ENCODE data around the gene LRRC75A. TPM values are rescaled to one million over a fixed set of nuclear protein-coding genes. Genes with fewer than 3 reads are reported as not detected.
"Not testable (repeated sequence)": the region's sequence is repeated elsewhere in the genome, so short reads cannot be mapped to it uniquely, and the experiment has no call there.

The LRRC75A gene, protein sequence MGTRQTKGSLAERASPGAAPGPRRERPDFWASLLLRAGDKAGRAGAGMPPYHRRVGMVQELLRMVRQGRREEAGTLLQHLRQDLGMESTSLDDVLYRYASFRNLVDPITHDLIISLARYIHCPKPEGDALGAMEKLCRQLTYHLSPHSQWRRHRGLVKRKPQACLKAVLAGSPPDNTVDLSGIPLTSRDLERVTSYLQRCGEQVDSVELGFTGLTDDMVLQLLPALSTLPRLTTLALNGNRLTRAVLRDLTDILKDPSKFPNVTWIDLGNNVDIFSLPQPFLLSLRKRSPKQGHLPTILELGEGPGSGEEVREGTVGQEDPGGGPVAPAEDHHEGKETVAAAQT
- 1 to 10 TPM in 1 of 2 donors, under 1 TPM in 1; 0.93 to 2.6 TPM for total RNA-seq

GRCh38 chr17:16491703-16492612 lies at the start of gene LRRC75A:
Gene LRRC75A (minus strand): TSS chr17:16492193. CDS start chr17:16491990, 203 bp downstream.
- H3K27me3 ChIP-seq = no peaks in the 10 kb centered on the region
- TF ChIP-seq, protein P1, sequence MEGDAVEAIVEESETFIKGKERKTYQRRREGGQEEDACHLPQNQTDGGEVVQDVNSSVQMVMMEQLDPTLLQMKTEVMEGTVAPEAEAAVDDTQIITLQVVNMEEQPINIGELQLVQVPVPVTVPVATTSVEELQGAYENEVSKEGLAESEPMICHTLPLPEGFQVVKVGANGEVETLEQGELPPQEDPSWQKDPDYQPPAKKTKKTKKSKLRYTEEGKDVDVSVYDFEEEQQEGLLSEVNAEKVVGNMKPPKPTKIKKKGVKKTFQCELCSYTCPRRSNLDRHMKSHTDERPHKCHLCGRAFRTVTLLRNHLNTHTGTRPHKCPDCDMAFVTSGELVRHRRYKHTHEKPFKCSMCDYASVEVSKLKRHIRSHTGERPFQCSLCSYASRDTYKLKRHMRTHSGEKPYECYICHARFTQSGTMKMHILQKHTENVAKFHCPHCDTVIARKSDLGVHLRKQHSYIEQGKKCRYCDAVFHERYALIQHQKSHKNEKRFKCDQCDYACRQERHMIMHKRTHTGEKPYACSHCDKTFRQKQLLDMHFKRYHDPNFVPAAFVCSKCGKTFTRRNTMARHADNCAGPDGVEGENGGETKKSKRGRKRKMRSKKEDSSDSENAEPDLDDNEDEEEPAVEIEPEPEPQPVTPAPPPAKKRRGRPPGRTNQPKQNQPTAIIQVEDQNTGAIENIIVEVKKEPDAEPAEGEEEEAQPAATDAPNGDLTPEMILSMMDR (IDR thresholded peaks at IDR 0.05) = peak in 1 of 2 donors; percentile 37
- peaks cover 0 to 17% of the 10 kb centered on the region in 2 donors for H3K4me1 ChIP-seq
- no peaks in the 10 kb centered on the region for H3K9me3 ChIP-seq
- H3K4me3 ChIP-seq = peak within 1 kb of the TSS; percentile 52
- no peak for DNase-seq (ENCODE audit: low spot score)
- H3K36me3 ChIP-seq = no peaks in the 10 kb centered on the region
- H3K27ac ChIP-seq = peak within 1 kb of the TSS in 1 of 2 donors; percentile 35

DNA sequence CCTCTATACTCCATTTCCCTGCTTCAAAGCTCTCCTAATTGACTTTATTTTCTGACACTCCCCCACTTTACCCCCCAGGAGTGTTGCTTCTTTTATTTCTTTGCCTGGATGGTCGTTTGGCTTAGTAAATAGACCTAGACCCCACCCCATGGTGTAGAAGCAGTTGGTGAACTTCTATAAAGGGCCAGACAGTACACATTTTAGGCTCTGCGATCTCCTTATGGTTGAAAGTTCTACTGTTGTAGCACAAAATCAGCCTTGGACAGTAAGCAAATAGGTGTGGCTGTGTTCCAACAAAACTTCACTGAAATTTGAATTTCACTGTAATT lies 45.1 kb upstream of the LRRC75A start:
- TF ChIP-seq, protein P1 (IDR thresholded peaks at IDR 0.05) = peak in 1 of 2 donors; percentile 13
- H3K9me3 ChIP-seq = no peaks in the 10 kb centered on the region
- H3K27ac ChIP-seq = peak overlapping the region in 1 of 2 donors; percentile 94
- no peaks in the 10 kb centered on the region for H3K36me3 ChIP-seq
- DNase-seq (ENCODE audit: low spot score) = no peak
- H3K4me3 ChIP-seq = no peak overlapping the region
- H3K27me3 ChIP-seq = no peaks in the 10 kb centered on the region
- H3K4me1 ChIP-seq = peaks cover 0 to 4% of the 10 kb centered on the region in 2 donors

GRCh38 chr17:16534236-16534635 lies 42.2 kb upstream of the LRRC75A start:
- Histone ChIP-seq H3K4me3 (no peak overlapping the region), H3K4me1 (peaks cover 0 to 4% of the 10 kb centered on the region in 2 donors), H3K27ac (no peak overlapping the region), H3K9me3 (no peaks in the 10 kb centered on the region), H3K36me3 (no peaks in the 10 kb centered on the region), H3K27me3 (no peaks in the 10 kb centered on the region)
- DNase-seq (ENCODE audit: low spot score) = no peak
- TF ChIP-seq, protein P1 (IDR thresholded peaks at IDR 0.05) = no peak

DNA sequence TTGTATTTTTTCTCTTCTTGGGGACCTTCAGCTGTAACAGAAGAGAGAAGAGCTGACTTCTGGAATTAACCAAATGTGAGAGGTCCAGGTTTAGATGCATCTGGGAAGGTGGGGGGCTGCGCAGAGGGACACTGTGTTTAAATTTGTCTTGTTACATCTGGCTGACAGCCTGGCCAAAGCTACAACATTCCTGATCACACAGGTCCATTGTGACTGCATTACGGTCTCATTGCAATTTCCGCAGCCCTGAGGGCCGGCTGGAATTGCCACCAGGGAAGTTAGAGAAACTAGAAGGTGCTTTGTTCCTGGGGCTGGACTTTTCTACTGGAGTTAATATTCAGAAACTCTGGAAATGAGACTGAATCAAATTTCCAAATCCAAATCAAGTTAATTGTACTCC lies 37.9 kb upstream of the LRRC75A start:
- Histone ChIP-seq H3K27ac (no peak overlapping the region), H3K27me3 (no peaks in the 10 kb centered on the region), H3K4me3 (no peak overlapping the region), H3K4me1 (no peaks in the 10 kb centered on the region), H3K9me3 (no peaks in the 10 kb centered on the region), H3K36me3 (no peaks in the 10 kb centered on the region)
- DNase-seq (ENCODE audit: low spot score) = no peak
- TF ChIP-seq, protein P1 (IDR thresholded peaks at IDR 0.05) = no peak

- Histone ChIP-seq H3K9me3 (no peaks in the 10 kb centered on the region), H3K4me3 (no peak overlapping the region), H3K36me3 (no peaks in the 10 kb centered on the region), H3K27ac (no peak overlapping the region), H3K27me3 (no peaks in the 10 kb centered on the region), H3K4me1 (no peaks in the 10 kb centered on the region)
- TF ChIP-seq, protein P1 (IDR thresholded peaks at IDR 0.05) = no peak
- no peak for DNase-seq (ENCODE audit: low spot score)
These were observed 35.3 kb upstream of the LRRC75A start for GRCh38 chr17:16527298-16527697.

DNA sequence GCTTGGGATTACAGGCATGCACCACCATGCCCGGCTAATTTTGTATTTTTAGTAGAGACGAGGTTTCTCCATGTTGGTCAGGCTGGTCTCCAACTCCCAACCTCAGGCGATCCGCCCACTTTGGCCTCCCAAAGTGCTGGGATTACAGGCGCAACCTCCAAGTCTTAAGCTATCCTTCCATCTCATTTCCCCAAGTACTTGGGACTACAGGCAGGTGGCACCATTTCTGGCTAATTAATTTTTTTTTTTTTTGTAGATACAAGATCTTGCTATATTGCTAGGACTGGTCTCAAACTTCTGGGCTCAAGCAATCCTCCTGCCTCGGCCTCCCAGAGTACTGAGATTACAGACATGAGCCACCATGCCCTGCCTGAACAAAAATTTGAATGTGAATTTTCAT lies 33.6 kb upstream of the LRRC75A start:
- not testable (repeated sequence) for H3K4me1 ChIP-seq; H3K36me3 ChIP-seq; H3K4me3 ChIP-seq; H3K27ac ChIP-seq; DNase-seq (ENCODE audit: low spot score); H3K9me3 ChIP-seq; H3K27me3 ChIP-seq

Data from right atrium auricular region (tissue), 2 donors.